NCI-H82 treated with DMSO at 0.1 percent for 48 hours (cell line): ENCODE results near the gene LSP1.

Experiments used
- DNase-seq: peaks from one replicate; lab custom pipeline; 2025; ENCODE audit not compliant: unreplicated experiment; lab: John Stamatoyannopoulos, UW

LSP1 gene

DNA sequence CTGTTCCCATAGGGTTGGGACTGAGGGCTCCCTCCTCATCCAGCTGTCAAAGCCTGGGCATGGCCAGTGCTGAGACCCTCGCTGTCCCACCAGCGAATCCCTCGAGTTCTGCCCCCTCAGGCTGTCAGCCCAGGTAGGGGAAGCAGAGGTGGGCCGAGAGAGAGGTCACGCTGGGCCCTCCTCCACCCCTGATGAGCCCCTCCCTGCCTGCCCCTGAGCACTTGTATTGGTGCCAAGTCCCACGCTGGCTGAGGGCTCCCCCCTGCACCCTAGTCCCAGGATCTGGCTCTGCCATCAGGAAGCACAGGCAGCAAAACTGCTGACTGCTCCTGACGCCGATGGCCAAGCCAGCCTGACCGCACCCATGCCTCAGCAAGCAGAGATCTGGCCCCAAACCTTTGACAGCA, 35.5 kb downstream of the LSP1 start:
- no peak for DNase-seq

DNA sequence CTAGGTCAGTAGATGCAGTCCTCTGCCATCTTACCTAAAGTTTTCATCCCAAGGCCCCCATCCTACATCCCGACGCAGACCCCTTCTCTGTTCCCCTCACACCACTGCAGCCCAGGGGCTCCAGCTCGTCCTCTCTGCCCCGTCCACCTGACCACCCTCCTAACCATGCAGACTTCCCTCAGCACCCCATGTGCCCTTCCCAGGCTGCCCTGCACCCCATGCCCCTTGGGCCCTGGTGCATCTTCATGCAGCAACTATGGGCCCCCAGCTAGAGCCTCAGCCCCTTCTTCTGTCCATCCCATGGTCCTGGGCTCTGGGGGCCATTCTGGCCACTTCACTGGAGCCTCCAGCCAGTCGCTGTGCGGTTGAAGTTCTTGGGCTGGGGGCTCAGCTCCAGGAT, 35.9 kb downstream of the LSP1 start:
- no peak for DNase-seq

DNA sequence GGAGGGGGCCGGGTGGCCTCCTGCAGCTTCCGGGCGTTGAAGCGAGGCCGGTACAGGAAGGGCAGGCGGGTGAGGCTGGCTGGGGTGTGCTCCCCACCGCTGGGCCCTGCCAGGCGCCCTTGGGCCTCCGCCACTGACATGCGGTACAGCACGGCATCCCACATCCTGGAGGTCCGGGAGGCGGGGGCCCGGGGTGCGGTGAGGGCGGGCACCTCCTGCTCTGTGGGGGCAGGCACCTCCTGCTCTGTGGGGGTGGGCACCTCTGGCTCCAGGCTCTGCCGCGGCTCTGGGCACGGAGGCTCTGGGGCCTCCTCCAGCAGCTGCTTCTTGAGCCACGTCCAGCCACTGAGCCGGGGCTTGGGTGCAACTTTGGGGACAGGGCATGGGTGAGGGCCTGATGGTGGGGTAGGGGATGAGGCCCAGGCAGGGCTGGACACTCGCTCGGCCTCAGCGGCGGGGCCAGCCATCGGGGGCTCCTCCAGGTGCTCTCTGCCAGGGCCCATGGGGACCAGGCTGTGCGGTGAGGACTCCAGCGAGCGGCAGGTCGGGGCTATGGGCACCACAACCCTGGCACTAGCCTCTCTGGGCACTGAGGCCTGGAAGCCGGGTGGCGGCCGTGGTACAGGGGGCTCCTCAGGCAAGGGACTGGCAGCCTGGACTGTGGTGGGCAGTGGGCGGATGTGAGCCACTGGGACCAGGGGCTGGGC, 36.5 kb downstream of the LSP1 start:
- no peak for DNase-seq

DNA sequence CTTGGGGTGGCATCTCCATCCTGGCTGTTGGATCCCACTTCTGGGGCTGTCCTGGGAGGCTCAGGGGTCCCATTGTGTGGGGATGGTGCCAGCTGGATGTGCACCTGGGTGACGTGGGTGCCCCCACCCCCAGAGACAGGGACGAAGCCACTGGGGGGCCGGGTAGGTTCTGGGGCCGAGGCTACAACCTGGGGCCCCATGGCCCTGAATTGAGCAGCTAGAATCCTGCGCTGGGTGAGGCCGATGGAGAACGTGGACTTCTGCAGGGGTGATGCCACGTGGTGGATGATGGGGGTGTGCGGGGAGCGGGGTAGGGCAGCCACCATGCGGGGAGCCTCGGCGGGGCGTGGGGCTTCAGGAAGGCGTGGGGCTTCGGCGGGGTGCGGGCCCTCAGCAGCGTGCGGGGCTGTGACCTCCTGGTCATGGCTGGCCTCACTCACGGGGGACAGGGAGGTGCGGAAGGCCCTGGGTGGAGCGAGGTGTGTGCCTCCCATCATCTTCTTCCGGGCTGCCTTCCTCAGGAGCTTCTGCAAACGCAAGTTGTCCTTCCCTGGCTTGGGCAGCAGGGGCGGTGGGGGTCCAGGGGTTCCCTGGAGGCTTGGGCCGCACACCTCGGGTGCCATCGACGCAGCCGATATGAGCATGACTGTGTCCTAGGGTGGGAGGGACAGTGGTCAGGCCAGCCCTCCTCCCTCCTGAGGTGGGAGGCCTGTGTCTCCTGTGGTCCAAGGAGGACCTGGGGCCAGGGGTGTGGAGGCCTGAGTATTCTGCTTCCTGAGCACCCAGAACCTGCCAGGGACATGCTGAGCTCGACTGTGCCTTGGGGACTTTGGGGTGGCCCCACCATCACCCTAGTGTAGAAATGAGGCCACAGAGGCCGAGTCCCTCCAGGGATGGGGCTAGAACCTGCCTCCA, 37.3 kb downstream of the LSP1 start:
- no peak for DNase-seq

DNA sequence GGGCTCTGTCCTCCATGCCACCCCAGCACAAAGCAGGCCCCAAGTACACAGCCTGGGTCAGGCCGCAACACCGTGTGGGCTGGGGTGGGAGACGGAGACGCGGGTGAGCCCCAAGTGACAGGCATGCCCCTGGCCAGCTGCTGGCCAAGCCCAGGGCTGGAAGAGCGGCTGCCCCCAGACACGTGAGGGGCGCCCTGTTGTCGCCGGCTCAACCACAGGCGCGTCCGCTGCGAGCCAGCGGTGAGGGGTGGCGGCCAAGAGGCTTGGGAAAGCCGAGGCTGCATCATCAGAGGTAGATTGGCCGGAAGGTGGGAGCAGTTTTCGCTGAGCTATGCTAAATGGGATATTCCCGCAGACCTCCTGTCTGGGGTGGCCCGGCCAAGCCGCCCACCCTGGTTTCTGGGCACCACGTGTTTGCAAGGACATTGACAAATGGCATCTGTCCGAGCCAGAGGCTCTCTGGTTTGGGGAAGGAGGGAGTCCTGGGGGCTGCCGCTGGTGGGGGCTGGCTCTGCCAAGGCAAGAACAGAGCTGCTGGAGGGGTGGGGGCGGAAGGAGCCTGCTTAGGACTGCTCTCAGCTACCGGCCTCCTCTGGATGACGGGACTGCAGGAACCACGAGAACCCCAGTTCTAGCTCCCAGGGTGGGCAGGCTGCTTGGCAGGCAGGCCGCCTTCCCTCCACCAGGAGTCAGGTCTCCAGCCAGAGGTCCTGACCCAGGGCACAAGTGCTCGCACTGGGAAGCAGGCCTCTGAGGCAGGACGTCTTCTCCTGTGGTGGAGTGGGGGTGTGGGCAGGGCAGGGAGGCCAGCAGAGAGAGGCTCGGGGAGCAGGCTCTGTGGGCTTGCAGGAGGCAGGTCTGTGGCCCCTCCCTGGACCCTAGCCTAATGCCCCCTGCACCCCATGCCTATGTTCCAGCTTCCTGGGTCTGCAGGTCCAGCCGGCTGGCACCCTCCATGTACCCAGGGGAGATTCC, 38.3 kb downstream of the LSP1 start:
- DNase-seq, result no peak

DNA sequence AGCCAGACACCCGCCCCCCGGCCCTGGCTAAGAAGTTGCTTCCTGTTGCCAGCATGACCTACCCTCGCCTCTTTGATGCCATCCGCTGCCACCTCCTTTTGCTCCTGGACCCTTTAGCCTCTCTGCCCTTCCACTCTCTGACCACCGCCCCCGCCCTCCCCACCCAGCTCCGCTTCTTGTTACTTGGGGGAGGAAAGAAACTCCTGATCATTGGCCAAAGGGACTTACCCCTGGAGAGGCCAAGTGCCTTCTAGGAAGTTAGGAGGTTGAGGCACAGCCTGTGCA, 38.9 kb downstream of the LSP1 start, which contains the start of gene PRR33:
Gene PRR33, minus strand, starts transcription at position 65 of the 285 bp plus-strand sequence. CDS start 1,311 bp downstream, outside the sequence.
- DNase-seq, result no peak

DNA sequence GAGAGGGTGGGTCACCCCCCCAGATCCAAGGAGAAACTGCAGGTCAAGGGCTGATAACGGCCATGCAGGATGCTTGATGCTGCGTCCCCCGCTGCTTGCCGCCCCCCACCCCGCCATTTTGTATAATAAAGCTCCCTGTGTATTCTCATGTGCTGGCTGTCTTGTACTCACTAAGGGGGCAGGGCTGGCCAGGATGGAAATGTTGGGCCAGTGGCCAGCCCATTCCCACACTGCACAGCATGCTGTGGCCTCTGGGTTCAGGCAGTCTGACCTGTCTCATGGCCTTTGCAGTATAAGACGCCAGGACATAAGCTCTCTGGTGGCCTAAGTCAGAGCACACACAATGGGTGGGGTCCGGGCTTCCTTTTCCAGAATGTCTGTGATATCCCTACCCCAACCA, 39.2 kb downstream of the LSP1 start:
- DNase-seq, result no peak

DNA sequence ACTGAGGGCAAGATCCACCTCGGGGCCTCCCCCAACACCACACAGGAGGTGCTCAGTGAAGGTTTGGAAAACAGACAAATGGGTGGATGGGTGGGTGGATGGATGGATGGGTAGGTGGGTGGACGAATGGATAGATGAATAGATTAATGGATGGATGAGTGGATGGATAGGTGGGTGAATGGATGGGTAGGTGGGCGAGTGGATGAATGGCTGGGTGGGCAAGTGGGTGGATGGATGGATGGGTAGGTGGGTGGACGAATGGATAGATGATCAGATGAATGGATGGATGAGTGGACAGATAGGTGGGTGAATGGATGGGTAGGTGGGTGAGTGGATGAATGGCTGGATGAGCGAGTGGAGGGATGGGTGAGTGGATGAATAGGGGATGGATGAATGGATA, 39.7 kb downstream of the LSP1 start:
- no peak for DNase-seq

DNA sequence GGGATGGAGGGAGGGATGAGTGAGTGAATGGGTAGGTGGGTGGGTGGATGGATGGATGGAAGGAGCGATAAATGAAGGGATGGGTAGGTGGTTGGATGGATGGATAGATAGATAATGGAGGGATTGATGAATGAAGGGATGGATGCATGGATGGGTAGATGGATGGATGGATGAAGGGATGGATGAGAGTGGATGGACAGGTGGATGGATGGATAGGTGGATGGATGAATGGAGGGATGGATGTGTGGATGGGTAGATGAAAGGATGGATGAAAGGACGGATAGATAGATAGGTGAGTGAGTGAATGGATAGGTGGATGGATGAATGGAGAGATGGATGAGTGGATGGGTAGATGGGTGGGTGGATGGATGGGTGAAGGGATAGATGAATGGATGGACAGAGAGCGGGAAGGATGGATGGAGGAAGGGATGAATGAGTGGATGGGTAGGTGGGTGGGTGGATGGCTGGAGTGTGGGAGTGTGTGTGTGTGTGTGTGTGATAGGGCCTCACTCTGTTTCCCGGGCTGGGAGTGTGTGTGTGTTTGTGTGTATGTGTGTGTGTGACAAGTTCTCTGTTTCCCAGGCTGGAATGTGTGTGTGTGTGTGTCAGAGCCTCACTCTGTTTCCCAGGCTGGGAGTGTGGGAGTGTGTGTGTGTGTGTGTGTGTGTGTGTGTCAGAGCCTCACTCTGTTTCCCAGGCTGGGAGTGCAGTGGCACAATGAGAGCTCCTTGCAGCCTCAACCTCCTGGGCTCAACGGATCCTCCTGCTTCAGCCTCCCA, 40.9 kb downstream of the LSP1 start:
- no peak for DNase-seq

DNA sequence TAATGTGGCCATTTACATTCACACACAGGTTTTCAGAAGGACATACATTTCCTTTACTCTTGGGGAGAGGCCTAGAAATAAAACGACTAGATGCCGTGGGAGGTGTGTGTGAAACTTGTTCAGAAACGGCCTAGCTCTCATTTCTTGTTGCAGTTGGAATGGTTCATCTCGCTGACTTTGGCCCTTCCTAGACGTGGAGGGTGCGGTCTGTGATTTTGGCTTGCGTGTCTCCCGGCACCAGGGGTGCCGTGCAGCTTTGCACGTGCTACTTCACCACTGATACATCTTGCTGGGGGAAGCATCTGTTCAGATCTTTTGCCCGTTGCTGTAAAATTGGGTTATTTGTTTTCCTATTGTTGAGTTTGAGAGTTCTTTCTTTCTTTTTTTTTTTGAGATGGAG, 41.9 kb downstream of the LSP1 start:
- DNase-seq, result no peak

DNA sequence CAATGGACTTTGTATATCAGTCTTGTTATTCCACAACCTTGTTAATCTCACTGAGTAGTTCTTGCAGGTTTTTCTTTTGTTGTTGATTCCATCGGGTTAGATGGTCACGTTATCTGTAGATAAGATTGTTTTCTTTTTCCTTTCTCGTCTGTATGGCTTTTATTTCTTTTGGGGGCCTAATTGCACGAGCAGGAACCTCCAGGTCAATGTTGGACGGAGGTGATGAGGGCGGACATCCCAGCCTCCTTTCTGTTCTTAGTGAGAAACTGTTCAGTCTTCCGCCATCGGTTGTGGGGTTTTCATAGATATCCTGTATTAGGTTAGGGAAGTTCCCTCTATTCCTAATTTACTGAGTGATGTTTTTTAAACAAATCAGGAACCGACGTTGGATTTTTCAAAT, 43.6 kb downstream of the LSP1 start:
- DNase-seq, result no peak

DNA sequence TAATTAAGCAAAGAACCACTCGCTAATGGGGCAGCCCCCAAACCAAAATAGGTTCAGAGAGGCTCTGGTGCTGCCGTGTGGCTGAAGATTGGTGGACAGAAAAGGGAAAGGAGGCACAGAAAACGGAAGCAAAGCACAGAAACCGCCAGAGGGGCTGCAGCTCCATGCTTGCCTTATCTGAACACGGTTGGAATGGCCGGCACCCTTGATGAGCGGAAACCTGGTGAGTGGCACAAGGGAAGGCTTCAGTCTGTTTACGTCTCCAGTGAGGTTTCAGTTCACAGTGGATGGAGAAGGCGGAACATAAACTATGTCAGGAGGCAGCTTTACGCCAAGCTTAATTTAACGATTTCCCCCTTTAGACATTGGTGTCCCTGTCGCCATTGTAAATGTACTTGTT, 44.0 kb downstream of the LSP1 start:
- DNase-seq, result no peak

DNA sequence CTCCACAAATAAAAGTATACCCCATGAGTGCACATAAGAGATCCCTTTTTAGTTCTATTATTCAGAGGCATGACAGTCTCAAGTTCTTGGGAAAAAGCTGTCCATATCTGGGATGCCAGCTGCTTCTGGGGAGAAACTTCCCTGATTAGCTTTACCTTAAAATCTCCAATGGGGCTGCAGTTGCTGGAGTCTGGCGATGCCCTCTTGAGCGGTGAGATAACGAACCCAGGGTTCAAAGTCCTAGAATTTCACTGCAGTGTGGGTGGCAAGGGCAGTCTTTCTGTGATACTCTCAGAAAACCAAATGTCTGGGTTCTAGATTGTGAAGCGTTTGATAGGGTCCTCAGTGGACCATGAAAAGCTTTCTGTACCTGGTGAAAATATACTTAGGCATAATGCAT, 46.2 kb downstream of the LSP1 start:
- DNase-seq, result no peak

DNA sequence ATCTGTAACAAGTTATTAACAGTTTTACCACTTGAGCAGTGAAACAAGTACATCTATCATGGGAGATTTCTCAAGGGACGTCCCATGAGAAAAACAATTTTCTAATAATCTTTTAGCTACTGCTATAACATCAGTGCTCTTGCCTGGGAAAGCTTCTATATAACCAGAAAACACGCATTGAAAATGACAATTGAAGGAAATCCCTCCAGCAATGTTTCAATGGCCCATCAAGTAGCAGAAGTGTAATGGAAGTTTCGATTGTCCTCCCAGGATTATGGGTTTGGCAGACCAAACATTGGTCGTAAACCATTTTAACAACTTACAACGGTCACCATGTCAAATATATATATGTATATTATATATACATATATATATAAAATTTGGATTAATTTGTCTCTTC, 46.8 kb downstream of the LSP1 start:
- no peak for DNase-seq

DNA sequence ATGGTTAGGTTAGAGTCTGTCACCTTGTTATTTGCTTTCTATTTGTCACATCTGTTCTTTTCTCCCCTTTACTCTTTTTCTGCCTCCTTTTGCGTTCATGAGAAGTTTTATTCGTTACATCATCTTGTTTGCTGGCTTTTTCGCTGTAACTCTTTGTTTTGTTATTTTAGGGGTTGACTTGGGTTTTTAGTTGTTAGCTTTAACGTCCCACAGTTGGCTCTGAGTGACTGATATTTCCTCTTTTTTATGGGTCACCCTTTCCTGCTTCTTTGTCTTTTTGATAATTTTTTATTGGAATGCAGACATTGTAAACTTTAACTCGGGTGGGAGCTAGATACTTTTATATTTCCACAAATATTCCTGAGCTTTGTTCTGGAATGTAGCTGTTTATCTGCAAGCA, 53.3 kb downstream of the LSP1 start:
- DNase-seq, result no peak

DNA sequence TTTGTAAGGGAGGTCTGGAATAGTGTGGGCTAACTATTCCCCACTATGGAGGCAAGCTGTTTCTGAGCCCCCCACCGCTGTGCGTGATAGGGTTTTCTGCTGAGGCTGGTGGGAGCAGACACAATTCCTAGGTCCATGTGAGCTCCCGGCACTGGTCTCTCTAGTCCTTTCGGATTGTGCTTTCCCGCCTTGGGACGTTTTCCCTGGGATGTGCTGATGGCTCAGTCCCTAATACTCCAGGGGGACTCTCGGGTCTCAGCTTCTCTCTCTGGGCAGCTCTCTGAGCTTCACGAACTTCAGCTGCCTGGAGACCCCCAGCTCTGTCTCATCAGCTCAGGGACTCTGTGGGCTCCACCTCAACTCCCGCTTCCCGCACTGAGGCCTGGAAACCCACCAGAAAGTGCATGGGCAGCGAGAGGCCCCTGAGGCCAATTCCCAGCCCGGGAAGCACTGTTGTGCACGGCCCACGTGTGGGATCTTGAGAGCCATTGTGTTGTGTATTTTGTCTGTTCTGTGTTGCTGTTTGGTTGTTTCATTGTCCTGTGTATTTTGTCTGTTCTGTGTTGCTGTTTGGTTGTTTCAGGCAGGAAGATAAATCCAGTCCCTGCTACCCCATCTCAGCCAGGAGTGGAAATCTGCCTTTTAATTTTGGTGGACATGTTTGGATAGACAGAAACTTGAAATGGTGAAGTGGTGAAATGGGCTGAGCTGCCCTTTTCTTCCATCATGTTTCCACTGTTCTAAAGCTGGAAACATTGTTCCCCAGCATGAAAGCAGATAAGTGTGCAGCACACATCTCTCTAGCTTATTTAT, 53.9 kb downstream of the LSP1 start:
- no peak for DNase-seq

DNA sequence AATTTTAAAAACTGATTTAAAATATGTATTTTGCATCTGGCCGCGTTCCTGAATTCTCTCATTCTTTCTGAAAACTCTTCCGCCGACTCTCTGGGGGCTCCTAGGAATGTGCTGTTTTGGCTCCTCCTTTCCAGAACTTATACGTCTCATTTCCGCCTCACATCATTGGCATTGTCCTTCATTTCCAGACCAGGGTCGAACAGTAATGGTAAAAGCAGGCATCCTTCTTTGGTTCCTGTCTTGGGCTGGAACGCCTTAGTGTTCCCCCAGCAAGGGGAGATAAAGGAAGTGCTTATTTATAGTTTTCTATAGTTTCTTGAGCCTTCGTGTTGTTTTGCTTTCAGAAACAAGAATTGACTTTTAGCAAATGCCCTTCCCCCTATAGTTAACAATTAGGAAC, 55.7 kb downstream of the LSP1 start:
- DNase-seq, result no peak

DNA sequence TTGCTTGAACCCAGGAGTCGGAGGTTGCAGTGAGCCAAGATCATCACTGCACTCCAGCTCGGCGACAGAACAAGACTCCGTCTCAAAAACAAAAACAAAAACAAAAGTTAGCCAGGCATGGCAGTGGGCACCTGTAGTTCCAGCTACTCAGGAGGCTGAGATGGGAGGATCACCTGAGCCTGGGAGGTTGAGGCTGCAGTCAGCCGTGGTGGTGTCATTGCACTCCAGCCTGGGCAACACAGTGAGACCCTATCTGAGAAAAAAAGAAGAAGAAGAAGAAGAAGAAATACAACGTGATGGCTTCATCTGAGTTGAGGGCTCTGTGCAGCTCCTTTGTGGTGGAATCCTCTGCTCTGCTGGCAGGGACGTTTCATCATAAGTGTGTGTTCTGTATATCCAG, 56.6 kb downstream of the LSP1 start:
- no peak for DNase-seq

DNA sequence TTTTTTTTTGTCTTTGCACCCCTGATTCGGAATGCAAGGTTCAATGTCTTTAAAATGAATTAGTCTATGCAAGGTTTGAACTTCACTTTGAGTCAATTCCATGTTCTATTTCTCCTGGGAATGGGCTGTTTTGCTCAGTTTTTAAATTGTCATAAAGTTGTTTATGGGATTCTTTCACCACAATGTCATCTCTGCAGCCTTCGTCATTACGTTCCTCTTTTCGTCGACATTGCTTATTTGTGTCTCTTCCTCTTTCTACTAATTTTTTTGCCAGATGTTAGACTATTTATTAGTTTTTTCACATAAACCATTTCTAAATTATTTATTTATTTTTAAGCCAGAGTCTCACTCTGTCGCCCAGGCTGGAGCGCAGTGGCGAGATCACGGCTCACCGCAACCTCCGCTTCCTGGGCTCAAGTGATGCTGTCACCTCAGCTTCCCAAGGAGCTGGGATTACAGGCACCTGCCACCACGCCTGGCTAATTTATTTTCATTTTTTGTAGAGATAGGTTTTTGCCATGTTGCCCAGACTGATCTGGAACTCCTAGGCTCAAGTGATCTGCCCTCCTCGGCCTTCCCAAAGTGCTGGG, 59.5 kb downstream of the LSP1 start:
- no peak for DNase-seq
